HFF-Myc (cell line): ENCODE data around the gene GRAMD4.

Experiments used
- DNase-seq: peaks from one replicate; pipeline ENCODE4 v3.0.0-alpha.2; 2011; ENCODE audit warnings: low read depth; ENCODE audit errors: extremely low read depth
- H3K4me3 ChIP-seq: replicated peaks from 2 replicates; pipeline ENCODE4 v1.5.1; 2011; ENCODE audit warnings: low read depth, mild to moderate bottlenecking, control low read depth, low read length
- TF ChIP-seq, protein P1 (sequence below): IDR thresholded peaks from 2 replicates; pipeline ENCODE4 v1.5.1; 2012; ENCODE audit warnings: mild to moderate bottlenecking, low read depth, low read length, control low read depth; ENCODE audit errors: missing control alignments

GRAMD4 gene

DNA sequence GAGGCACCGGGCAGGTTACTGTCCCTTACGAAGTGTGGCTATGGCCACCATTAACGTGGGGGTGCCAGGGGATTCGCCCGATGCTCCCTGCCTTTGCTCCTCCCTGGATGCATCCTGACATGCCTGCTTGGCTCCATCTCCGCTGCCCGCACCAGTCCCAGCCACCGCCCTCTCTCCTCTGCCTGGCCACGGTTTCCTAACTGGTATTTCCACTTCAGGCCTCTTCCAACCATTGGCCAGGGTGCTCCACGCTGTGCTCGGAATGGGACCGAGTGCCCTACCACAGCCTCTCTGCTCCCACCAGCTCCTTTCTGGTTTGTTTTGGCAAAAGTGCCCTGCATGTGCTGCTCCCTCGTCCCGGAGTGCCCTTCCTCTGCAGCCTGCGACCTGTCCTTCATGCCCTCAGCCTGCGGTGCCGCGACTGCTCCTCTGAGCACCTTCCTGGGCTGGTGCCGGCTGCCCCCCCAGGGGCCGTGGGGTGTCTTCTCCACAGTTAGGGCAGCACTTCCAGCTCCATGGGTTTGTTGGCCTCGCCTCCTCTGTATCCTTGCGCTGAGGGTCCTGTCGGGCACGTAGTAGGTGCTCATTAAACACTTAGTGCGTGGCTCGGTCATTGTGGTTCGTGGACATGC, 12.6 kb upstream of the GRAMD4 start:
- TF ChIP-seq, protein P1, sequence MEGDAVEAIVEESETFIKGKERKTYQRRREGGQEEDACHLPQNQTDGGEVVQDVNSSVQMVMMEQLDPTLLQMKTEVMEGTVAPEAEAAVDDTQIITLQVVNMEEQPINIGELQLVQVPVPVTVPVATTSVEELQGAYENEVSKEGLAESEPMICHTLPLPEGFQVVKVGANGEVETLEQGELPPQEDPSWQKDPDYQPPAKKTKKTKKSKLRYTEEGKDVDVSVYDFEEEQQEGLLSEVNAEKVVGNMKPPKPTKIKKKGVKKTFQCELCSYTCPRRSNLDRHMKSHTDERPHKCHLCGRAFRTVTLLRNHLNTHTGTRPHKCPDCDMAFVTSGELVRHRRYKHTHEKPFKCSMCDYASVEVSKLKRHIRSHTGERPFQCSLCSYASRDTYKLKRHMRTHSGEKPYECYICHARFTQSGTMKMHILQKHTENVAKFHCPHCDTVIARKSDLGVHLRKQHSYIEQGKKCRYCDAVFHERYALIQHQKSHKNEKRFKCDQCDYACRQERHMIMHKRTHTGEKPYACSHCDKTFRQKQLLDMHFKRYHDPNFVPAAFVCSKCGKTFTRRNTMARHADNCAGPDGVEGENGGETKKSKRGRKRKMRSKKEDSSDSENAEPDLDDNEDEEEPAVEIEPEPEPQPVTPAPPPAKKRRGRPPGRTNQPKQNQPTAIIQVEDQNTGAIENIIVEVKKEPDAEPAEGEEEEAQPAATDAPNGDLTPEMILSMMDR: no peak
- no peak for DNase-seq
- H3K4me3 ChIP-seq: no peak overlapping the region

DNA sequence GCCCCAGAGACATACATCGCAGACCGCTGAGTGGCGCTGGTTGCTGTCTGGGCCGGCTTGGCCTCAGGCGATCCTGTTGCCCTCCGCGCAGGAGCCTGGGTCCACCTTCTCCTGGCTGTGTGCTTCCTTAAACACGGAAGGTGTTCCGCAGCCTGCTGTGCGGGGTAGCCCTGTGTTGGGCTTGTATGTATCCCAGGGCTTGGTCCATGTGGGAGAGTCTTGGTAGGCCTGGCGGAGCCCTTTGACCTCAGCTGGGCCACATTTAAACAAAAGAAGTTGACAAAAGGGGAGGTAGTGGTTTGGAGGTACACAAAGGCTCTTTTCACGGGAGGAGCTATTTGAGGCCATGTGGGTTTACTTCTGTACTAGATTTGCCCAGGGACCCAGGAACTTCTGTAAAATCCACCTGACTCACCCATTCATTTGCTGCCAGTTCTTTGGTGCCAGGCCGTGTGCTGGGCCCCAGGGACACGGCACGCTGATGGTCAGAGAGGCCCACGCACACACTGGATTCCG, 11.0 kb upstream of the GRAMD4 start:
- TF ChIP-seq, protein P1: no peak
- no peak overlapping the region for H3K4me3 ChIP-seq
- no peak for DNase-seq

DNA sequence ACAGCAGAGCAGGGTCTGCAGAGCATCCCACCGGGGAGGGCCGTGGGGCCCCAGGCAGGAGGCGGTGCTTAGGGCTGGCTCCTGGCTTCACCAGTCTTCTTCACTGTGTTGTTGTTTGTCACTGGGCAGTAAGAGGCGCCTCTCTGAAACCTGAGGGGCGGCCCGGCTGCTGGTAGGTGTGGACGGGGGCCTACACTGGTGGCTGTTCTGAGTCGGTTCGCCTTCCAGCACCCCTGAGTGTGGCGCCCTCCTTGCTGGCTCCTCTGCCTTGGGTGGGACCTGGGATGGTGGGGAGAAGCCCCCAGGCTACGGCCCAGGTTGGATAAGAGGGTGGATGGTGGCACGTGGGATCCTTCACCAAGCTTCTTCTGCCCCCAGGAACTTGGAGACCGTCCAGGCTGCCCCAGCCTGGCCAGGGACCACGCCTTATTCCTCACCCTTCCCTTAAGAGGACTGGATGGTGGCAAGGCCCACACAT, 10.4 kb upstream of the GRAMD4 start:
- TF ChIP-seq, protein P1: no peak
- no peak for DNase-seq
- no peak overlapping the region for H3K4me3 ChIP-seq

DNA sequence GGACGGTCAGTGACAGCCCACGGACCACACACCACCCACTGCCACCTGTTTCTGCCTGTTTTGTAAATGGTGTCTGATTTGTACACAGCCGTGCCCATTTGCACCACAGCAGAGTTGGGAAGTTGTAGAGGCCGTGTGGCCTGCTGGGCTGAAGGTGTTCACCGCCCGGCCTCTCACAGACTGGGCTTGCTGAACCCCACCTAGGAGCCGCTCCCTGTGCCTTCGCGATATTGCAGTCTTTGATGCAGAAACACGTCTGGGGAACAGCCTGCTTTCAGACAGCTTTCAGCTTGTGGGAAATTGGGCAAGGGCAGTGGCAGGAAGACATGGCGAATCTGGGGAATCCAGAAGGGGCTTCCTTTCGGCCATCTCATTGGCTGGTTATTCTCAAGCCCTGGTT, 9.8 kb upstream of the GRAMD4 start:
- no peak for DNase-seq
- TF ChIP-seq, protein P1: no peak

DNA sequence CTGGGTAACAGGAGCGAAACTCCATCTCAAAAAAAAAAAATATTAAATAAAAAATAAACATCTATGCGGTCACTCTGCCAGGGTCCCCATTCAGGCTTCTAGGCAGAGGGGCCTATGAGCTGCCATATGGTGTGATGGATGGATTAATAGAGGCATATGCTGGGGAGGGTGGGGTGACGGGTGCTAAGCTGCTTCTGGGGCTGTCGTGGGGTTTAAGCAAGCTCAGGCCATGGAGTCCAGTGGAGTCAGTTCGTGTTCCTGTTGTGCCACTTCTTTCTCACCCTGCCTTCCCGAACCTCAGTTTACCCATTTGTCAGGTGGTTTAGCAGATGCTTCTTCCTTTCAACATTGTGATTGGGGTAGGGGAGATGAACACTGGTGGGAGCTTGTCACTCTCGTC, 9.0 kb upstream of the GRAMD4 start:
- DNase-seq: no peak
- H3K4me3 ChIP-seq: no peak overlapping the region
- TF ChIP-seq, protein P1: no peak

More for the DNA sequence above, 9.8 kb upstream of the GRAMD4 start:
- no peak overlapping the region for H3K4me3 ChIP-seq

DNA sequence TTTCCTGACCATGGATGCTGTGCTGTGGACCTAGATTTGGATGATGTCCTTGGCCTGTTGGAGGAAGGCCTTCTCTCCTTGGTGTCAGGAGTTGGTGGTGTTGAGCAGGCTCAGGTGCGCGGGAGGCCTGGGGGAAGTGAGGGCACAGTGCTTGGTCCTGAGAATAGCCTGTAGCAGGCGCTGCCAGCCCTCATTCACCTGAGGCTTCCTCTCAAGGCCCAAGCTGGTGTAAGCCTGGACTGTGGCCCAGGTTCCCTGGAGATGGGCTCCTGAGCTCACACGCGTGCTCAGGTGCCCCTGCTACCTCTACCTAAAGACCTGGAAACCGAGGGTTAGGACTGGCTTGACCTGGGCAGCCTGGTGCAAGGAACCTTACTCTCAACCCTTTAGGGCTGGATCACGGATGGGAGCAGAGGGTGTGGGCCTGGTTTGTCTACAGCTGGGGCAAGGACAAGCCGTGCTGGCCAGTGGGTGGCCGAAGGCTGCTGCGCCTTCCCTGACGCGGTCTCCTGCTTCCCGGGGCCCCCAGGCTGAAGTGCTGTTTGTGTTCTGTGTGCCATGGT, 7.8 kb upstream of the GRAMD4 start:
- no peak for DNase-seq
- TF ChIP-seq, protein P1: no peak
- no peak overlapping the region for H3K4me3 ChIP-seq
